Osteocyte (in vitro differentiated cells): ENCODE results near the gene DENND2A. TPM values are rescaled to one million over a fixed set of nuclear protein-coding genes. Genes with fewer than 3 reads are reported as not detected.
"Not testable (repeated sequence)": the region's sequence is repeated elsewhere in the genome, so short reads cannot be mapped to it uniquely, and the experiment has no call there.

Experiments
- DNase-seq: peaks from one replicate; pipeline ENCODE4 v3.0.0; 2021; ENCODE audit warnings: mixed read lengths; ENCODE audit not compliant: unreplicated experiment; ENCODE audit errors: extremely low spot score
- H3K27ac Mint-ChIP-seq: one replicate; pipeline ENCODE4 v1.8.0; 2021; ENCODE audit warnings: mild to moderate bottlenecking, mixed read lengths; ENCODE audit not compliant: unreplicated experiment
- H3K27me3 Mint-ChIP-seq: one replicate; pipeline ENCODE4 v1.8.0; 2021; ENCODE audit warnings: mixed read lengths; ENCODE audit not compliant: unreplicated experiment
- H3K36me3 Mint-ChIP-seq: one replicate; pipeline ENCODE4 v1.8.0; 2021; ENCODE audit warnings: mixed read lengths; ENCODE audit not compliant: unreplicated experiment
- H3K4me1 Mint-ChIP-seq: one replicate; pipeline ENCODE4 v1.8.0; 2021; ENCODE audit warnings: mixed read lengths; ENCODE audit not compliant: unreplicated experiment
- H3K4me3 Mint-ChIP-seq: one replicate; pipeline ENCODE4 v1.8.0; 2021; ENCODE audit warnings: mild to moderate bottlenecking, moderate library complexity, mixed read lengths; ENCODE audit not compliant: unreplicated experiment
- H3K9me3 Mint-ChIP-seq: one replicate; pipeline ENCODE4 v1.8.0; 2021; ENCODE audit warnings: mixed read lengths; ENCODE audit not compliant: unreplicated experiment
- total RNA-seq: library from RNA; stranded (reverse); gene quantifications from 2 replicates; pipeline ENCODE4 v1.2.1, GENCODE V29; 2021
- TF ChIP-seq, protein P1 (sequence below): fragments of 200-600 bp; sonication (generic); IDR thresholded peaks from 2 replicates; pipeline ENCODE4 v1.5.0; 2021; ENCODE audit warnings: antibody characterized with exemption, mild to moderate bottlenecking, moderate library complexity

Gene DENND2A
- total RNA-seq, 1 donor from 2014 or later, result 53.3 TPM

DNA sequence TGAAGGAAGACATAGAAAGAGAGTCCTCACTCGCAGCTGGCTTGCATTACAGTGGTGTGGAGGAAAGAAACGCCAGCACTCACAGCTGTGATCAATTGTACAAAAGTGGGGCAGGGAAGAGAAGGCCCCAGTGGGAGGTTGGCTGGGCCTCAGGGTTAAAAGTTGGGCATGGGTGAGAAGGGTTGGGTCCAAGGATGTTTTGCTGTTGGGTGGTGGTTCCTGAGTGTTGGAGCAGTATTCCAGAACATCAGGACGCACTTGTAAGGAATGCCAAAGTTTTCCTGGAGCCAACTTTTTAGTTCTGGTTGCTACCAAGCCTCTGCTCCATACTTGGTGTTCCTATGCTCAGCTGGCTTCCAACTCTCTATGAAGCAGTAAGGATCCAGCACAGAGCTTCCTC, 105.9 kb downstream of the DENND2A start:
- TF ChIP-seq, protein P1, sequence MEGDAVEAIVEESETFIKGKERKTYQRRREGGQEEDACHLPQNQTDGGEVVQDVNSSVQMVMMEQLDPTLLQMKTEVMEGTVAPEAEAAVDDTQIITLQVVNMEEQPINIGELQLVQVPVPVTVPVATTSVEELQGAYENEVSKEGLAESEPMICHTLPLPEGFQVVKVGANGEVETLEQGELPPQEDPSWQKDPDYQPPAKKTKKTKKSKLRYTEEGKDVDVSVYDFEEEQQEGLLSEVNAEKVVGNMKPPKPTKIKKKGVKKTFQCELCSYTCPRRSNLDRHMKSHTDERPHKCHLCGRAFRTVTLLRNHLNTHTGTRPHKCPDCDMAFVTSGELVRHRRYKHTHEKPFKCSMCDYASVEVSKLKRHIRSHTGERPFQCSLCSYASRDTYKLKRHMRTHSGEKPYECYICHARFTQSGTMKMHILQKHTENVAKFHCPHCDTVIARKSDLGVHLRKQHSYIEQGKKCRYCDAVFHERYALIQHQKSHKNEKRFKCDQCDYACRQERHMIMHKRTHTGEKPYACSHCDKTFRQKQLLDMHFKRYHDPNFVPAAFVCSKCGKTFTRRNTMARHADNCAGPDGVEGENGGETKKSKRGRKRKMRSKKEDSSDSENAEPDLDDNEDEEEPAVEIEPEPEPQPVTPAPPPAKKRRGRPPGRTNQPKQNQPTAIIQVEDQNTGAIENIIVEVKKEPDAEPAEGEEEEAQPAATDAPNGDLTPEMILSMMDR, result no peak
- no peaks in the 10 kb centered on the region for H3K27me3 Mint-ChIP-seq
- H3K9me3 Mint-ChIP-seq, result no peaks in the 10 kb centered on the region
- no peak overlapping the region for H3K4me3 Mint-ChIP-seq
- no peak overlapping the region for H3K27ac Mint-ChIP-seq
- peaks cover 47% of the 10 kb centered on the region for H3K36me3 Mint-ChIP-seq
- H3K4me1 Mint-ChIP-seq, result peaks cover 4% of the 10 kb centered on the region
- no peak for DNase-seq

- no peaks in the 10 kb centered on the region for H3K27me3 Mint-ChIP-seq
- H3K27ac Mint-ChIP-seq, result no peak overlapping the region
- H3K4me1 Mint-ChIP-seq, result peaks cover 4% of the 10 kb centered on the region
- H3K9me3 Mint-ChIP-seq, result no peaks in the 10 kb centered on the region
- DNase-seq, result no peak
- H3K36me3 Mint-ChIP-seq, result peaks cover 42% of the 10 kb centered on the region
- TF ChIP-seq, protein P1, result no peak
- no peak overlapping the region for H3K4me3 Mint-ChIP-seq
Observed at GRCh38 chr7:140533394-140533872, 107.2 kb downstream of the DENND2A start.

- H3K27ac Mint-ChIP-seq, H3K4me1 Mint-ChIP-seq, H3K4me3 Mint-ChIP-seq, H3K27me3 Mint-ChIP-seq, DNase-seq, H3K9me3 Mint-ChIP-seq: not testable (repeated sequence)
- peaks cover 36% of the 10 kb centered on the region for H3K36me3 Mint-ChIP-seq
Observed at GRCh38 chr7:140529428-140529827, 111.2 kb downstream of the DENND2A start.

DNA sequence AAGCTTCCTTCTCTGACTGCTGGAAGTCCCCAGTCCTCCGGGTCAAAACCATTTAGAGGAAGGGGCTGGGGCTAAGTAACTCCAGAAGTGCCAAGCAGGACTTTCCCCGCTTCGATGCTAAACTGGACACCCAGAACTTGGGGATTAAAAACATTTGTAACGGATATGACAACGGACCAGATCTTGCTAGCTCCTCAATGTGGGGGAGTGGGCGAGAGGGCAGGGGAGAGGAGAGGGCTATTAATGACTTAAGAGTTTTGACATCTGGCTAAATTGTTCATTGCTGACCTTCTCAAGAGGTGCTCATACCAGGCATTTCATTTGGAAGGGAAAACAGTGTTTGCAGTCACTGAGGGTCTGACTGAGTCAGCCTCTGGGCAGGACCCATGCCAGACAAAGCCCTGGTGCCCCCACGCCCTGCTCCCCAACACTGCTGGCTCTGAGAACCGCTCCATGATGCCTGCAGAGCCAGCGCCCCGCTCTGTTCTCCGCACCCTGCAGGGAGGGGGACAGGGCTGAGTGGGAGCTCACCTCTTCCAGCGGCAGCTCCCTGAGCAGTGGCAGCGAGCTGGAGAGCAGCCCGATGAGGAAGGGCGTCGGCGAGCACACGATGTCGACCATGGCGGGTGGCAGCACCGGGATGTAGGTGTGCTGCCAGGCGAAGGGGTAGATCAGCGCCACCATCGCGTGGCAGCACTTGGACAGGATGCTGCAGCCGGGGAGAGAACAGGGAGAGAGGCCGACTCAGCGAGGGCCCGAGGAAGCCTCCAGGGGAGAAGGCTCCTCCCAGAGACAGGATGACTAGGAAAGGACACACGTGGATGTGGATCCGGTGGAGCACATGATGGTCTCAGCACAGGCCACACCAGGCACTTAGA, 113.6 kb downstream of the DENND2A start:
- no peak for DNase-seq
- no peak overlapping the region for H3K27ac Mint-ChIP-seq
- H3K4me1 Mint-ChIP-seq, result peaks cover 9% of the 10 kb centered on the region
- H3K4me3 Mint-ChIP-seq, result no peak overlapping the region
- no peaks in the 10 kb centered on the region for H3K27me3 Mint-ChIP-seq
- TF ChIP-seq, protein P1, result no peak
- no peaks in the 10 kb centered on the region for H3K9me3 Mint-ChIP-seq
- peaks cover 26% of the 10 kb centered on the region for H3K36me3 Mint-ChIP-seq

GRCh38 chr7:140526214-140526613, 114.4 kb downstream of the DENND2A start:
- no peak overlapping the region for H3K4me3 Mint-ChIP-seq
- no peak overlapping the region for H3K27ac Mint-ChIP-seq
- peaks cover 30% of the 10 kb centered on the region for H3K36me3 Mint-ChIP-seq
- H3K27me3 Mint-ChIP-seq, result no peaks in the 10 kb centered on the region
- DNase-seq, result no peak
- TF ChIP-seq, protein P1, result no peak
- no peaks in the 10 kb centered on the region for H3K9me3 Mint-ChIP-seq
- H3K4me1 Mint-ChIP-seq, result peaks cover 9% of the 10 kb centered on the region
